GM18867 (cell line): ENCODE measurements around the gene DYRK1B.
"Not testable (repeated sequence)": the region's sequence is repeated elsewhere in the genome, so short reads cannot be mapped to it uniquely, and the experiment has no call there.

Experiments
- ATAC-seq: cut with Tn5 transposase; IDR thresholded peaks from one replicate; pipeline ENCODE4 v1.9.1; 2021; ENCODE audit warnings: mild to moderate bottlenecking, moderate library complexity; ENCODE audit not compliant: unreplicated experiment

The DYRK1B gene

DNA sequence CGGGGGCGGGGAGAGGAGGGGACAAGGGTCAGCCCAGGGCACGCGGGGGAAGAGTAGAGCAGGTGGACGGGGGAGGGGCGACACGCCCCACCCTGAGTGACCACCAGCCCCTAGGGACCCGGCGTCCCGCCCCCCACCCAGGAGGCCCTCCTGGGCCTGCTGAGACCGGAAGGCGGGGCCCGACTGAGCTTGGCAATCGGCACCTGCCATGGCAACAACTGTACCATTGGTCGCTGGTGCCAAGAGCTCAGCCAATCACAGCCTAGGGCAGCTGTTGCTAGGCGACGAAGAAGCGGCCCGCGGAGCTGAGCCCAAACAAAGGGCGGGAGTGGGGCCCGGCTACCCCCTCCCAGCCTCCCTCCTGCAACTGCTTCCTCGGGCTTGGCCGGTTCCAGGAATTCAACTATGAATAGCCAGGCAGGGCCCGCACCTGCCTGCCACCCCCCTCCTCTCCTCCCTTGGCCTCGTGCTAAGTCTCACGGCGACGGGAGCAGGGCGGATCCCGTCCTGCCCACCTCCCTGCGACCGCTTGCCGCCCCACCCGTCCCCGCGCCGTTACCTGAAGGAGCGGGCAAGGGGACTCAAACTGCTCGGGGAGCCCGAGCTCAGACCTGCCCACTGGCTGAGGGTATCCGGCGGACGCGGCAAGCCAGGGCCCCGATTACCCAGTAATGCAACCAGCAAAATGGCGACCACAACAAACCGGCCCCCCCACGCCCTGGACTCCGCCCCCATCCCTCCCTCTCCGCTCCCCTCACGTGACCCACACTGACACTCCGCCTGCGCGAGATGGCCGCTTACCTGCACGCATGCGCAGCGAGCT, at the start of gene DYRK1B:
TSS of gene DYRK1B (minus strand) at position 699 of the 823 bp plus-strand sequence. CDS start 2,295 bp downstream, outside the sequence.
- peak; percentile 81 for ATAC-seq

DNA sequence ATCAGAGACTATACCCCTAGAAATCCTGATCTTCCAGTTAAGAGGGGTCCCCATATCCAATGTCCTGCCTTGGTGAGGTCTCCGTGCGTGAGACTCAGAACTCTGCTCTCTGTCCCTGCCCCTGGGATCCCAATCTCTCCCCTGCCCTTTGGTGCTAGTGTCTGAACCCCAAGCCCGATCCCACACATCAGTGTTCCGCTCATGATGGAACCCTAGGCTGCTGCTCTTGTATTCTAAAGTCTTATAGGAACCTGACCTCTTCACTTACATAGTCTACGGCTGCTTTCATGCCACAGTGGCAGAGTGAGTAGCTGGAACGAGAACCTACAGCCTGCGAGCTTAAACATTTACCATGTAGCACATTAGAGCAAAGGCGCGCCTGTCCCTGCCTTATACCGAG, 48.7 kb upstream of the DYRK1B start:
- ATAC-seq, result not testable (repeated sequence)

DNA sequence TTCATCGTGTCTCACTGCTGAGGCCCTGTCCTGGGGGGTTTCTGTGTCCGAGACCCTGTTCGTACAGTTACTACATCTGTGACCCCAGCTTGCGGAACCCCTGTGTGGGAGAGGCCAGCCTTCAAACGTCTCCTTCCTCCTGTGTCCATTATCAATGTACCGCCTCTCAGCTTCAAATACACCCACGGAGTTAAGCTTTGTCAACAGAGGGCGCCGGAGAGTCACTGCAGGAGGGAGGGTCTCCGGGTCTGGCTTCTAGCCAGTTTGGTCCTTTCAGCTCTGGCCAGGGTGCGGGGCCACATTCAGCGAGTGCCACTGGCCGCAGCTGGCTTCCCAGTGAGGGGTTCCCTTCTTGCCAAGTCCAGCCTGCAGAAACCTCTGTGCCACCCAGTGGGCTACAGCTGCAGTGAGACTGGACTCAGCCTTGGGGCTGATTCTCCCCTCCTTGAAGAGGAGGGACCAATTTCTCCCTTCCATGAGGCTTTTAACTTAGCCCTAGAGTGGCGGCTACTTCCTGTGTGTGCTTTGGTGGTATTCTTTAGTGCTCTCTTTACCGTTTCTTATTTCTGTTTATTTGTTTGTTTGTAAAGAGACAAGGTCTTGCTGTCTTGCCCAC, 47.6 kb upstream of the DYRK1B start:
- ATAC-seq, result not testable (repeated sequence)

DNA sequence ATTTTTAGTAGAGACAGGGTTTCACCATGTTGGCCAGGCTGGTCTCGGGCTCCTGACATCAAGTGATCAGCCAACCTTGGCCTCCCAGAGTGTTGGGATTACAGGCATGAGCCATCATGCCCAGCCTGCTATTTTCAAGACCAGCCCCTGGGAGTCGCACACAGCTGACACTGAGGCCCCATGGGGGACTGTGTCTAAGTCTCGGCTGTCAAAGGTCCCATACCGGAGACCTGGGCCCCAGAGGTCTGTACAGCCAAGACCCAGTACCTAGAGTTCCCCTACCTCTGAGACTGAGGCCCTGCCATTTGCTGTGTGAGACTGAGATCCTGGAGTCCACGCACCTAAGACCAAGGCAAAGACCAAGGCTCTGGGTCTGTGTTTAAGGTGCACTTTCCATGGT, 46.3 kb upstream of the DYRK1B start:
- not testable (repeated sequence) for ATAC-seq

DNA sequence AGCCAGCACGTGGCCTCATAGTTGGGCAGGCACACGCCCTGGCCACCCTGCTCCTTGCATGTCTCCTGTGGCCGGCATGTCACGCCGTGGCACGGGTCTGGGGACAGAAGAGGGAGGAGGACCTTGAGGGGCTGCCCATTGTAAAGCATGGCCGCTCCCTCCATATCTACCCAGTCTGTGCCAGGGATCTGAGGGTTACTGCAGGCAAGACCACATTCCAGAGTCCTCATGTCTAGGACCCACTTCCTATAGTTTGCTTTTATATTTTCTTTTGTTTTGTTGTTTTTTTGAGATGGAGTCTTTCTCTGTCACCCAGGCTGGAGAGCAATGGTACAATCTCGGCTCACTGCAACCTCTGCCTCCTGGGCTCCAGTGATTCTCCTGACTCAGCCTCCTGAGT, 45.8 kb upstream of the DYRK1B start:
- not testable (repeated sequence) for ATAC-seq

DNA sequence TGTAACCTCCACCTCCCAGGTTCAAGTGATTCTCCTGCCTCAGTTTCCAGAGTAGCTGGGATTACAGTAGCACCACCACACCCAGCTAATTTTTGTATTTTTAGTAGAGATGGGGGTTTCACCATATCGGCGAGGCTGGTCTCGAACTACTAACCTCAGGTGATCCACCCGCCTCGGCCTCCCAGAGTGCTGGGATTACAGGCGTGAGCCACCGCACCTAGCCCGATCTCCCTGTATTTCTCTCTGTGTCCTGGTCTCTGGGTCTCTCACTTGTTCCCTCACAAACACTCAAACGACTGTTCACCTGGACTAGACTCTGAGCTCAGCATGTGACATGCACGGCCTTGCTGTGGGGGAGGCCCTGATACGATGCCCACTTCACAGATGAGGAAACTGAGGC, 44.9 kb upstream of the DYRK1B start:
- not testable (repeated sequence) for ATAC-seq

DNA sequence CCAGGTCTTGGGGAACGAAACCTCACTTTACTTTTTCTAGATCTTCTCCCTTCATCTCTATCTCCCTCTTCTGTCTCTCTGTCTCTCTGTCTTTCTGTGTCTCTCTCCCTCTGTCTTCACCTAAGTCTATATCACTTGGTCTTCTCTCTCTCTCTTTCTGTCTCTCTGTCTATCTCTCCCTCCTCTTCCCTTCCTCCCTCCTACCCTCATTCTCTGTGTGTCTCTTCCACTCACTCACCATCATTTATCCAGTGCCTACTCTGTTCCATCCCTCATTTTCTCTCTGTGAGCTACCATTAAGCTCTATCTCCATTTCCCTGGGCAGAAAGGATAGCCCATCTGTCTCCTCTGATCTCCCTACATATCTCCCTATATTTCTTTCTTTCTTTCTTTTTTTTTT, 44.4 kb upstream of the DYRK1B start:
- no peak for ATAC-seq

DNA sequence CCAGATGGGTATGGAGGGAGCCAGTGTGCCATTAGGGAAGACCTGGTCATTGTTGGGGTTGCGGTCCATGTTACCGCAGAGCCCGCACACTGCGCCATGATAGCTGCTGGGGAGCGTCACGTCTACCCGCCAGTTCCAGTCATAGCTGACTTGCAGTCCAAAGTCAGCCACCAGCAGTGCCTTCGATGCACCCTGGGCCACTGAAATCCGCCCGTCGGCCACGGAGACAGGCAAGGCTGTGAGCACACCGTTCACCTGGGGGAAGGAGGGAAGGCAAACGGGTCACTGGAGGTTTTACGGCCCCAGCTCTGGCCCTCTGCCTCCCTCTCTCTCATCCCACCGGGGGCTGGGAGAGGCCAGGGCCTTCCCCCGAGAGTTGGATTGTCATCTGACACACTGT, 44.0 kb upstream of the DYRK1B start:
- ATAC-seq, result not testable (repeated sequence)

DNA sequence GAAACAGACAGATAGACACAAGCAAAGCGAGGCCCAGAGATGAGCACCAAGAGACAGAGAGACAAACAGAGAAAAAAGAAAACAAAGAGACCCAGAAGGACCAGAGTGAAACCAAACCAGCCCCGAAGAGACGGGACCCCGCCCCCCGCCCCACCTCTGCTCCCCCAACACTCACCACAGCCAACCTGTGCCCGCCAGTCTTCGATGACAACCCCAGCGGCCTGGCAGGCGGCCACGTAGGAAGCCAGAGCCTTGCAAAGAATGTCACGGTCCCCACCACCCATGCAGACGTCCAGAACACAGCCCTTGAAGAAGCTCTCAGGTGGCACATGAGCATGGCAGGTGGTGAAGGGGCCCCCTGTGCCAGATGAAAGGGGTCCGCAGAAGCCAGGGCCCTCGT, 43.5 kb upstream of the DYRK1B start:
- ATAC-seq, result not testable (repeated sequence)

DNA sequence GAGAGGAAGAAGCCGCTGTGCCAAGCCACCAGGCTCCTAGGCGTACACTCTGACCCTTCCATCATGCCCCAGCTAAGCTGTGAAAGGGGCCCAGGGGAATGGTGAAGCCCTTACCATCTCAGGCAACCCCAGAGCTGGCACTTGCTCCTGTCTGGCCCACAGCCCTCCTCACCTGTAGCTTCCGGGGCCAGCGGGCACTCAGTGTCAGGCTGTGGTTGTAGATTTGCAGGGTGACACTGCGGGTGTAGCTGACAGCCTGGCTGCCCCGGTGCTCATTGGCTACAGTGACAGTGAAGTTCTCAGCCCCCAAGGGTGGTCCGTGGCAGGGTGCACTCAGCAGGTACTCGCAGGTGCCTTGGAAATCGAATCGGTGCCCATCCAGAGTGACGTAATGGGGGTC, 42.5 kb upstream of the DYRK1B start:
- ATAC-seq, result not testable (repeated sequence)

DNA sequence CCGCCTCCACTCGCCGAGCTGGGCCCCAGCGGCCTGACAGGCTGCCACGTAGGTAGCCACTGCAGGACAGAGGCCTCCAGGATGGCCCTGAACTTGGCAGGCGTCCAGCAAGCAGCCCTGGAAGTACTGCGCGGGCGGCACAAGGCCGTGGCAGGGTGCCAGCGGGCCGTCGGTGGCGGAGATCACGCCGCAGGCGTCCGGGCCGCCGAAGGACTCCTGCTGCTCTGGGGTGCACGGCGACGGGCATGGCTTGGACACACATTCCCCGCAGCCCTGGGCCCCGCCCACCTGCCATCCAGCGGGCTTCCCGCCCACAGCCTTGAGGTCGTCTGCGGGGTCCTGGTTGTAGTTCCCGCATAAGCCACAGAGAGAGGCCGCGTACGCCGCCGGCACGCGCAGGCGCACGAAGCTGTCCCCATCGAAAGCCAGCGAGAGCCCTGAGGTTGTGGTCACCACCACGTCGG, 41.5 kb upstream of the DYRK1B start:
- not testable (repeated sequence) for ATAC-seq

DNA sequence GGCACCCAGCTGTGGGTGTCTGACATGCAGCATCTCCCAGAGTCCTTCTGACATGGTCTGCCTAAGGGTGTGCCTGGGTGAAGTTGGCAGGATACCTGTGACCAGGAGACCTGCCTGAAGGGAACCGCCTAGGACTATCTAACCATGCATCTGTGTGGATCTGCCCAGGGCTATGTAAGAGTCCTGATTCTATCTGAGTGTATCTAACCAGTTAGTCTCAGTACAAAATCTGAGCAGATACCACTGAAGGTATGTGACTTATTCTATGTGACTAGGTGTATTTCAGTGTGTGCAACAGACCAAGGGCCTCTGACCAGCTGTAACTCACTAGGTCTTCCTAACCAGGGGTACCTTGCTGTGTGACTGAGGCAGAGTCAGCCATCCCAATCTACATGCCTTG, 40.4 kb upstream of the DYRK1B start:
- no peak for ATAC-seq

DNA sequence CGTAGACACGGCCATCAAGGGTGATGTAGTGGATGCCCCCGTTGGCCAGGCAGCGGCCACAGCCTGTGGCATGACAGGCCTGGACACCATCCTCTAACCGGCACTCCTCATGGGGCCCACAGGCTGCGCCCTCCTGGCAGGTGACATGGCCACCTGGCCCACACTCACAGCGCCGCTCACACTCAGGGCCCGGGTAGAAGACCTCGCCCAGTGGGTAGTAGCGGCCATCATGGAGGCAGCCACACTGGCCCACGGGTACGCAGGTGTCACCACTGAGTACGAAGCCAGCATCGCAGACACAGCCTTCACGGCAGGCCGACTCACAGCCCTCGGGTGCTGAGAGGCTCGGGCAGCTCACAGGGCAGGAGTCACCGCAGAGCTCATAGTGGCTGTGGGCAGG, 39.4 kb upstream of the DYRK1B start:
- no peak for ATAC-seq

DNA sequence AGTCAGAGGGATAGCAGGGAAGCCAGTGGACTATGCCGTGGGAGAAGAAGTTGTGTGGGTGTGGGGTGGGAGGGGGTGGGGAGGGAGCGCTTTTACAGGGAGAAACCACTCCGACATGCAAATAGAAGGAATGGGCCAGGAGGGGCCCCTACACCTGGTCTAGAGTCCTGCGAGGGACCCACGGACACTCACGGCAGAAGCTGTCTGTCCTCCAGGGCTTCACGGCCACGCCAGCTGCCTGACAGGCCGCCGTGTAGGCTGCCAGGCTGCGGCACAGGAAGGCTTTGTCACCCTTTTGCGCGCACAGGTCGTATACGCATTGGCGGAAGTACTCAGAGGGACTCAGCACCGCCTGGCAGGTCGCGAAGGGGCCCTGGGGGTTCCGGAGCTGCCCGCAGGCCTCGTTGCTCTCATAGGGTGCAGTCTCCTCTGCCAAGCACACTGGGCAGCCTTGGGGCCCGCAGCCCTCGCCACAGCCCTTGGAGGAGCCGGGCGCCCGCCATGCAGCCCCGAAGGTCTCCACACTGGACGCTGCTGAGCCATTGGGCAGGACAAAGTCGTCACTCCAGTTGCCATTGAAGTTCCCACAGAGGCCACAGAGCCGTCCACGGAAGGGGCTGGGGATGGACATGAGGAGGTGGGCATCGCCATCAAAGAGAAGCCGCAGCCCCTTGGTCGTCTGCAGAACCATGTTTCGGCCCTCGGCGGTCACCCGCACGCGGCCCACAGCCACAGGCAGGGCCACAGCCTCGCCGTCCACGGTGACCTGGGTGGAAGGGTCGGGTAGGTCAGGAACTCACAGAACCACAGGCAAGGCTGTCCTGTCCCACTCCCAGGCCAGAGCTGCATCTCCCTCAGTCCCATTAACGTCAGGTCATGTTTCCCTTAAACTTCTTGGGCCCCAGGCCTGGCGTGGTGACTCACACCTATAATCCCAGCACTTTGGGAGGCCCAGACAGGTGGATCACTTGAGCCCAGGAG, 38.2 kb upstream of the DYRK1B start:
- no peak for ATAC-seq

DNA sequence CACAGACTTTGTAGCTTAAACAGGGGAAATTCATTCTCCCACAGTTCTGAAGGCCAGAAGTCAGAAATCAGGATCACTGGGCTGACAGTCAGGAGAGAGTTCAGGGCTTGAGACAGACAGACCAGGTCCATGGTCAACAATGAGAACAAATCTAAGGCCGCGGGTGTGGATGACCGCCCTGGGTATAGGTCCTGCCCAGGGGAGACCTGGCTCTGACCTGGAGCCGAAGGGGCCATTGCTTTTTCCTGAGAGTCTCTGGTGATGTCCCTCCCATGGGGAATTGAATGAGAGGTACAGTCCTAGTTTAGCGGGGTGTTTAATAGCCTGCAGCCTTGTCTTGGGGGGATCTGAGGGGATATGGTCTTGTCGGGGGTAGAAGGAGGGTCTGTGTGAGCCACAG, 37.4 kb upstream of the DYRK1B start:
- ATAC-seq, result no peak

DNA sequence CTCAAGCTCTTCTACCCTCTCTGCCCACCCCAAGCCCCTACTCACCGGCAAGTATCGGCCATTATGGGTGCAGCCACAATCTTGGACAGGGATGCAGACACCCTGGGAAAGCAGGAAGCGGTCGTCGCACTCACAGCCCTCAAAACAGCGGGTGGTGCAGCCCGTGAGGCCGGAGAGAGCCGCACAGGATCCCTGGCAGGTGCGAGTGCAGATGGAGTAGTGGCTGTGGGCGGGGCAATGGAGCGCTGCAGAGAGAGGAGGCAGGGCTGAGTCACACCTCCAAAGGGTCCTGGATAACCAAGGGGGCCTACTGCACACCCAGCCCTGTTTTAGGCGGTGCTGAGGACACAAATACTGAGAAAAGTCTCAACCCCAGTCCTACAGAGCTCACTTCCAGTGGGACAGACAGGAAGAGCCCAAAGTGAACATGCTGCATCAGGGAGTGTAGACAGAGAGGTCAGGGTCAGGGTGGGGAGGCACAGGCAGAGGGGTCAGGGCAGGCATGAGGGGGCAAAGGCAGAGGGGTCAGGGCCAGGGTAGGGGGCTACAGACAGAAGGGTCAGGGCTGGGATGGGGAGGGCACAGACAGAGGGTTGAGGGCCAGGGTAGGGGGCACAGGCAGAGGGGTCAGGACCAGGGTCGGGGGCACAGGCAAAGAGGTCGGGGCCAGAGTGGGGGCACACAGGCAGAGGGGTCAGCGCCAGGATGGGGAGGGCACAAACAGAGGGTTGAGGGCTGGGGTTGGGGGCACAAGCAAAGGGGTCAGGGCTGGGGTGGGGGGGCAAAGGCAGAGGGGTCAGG, 36.4 kb upstream of the DYRK1B start:
- no peak for ATAC-seq

DNA sequence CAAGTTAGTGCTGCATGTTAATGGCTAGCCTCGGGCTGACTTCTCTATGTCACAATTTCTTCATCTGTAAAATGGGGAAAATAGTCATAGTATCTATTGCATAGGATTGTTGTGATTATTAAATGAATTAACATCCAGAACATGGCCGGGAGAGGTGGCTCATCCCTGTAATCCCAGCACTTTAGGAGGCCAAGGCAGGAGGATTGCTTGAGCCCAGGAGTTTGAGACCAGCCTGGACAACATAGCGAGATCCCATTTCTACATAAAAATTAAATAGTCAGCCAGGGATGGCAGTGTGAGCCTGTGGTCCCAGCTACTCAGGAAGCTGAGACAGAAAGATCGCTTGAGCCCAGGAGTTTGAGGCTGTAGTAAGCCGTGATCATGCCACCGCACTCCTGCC, 34.0 kb upstream of the DYRK1B start:
- ATAC-seq, result no peak

DNA sequence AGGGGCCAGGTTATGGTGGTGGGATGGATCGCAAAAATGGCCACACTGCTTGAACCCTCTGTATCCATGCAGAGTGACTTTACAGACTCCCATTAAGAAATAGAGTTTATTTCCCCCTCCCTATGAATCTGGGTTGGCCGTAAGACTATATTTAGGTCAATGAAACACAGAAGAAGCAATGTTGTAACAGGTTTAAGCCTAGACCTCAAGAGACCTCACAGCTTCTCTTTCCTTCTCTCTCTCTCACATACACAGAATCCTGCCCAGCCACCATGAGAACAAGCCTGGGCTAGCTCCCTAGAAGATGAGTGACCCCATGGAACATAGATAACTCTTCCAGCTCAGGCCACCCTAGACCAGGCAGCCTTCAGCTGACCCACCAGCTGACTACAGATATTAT, 33.2 kb upstream of the DYRK1B start:
- ATAC-seq, result no peak

DNA sequence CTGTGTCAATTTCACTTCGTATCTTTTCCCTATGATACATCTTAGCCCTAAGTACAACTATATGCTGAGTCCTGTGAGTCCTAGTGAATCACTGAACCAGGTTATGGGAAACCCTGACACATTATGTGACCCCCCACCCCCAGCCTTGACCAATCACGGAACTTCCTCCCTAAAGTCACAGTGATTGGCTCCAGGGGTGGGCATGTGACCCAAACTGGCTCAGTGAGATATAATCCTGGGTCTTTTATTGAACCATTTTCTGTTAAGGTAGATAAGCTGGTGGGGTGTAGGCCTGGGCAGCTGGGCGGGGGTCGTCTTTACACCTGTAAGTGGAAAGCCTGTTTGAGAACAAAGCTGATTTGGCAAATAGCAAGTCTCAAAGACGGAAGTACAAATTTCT, 32.0 kb upstream of the DYRK1B start:
- no peak for ATAC-seq

DNA sequence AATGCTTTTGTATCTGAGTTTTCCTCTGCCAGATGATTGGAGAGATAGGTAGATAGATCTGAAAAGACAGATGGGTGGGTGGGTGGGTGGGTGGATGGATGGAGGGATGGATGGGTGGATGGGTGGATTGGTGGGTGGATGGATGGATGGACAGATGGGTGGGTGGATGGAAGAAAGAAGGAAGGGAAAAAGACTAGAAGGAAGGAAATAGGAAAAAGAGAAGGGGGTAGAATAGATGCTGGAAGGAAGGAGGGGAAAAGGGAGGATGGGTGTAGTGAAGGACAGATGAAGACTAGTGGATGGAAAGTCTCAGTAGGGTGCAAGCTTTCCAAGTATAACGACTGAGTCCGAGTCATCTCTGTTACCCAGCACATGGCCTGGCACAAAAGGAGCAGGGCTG, 31.2 kb upstream of the DYRK1B start:
- no peak for ATAC-seq
